ENCODE measurements around the gene MAN2B2. TPM values are rescaled to one million over a fixed set of nuclear protein-coding genes. Genes with fewer than 3 reads are reported as not detected.
A peak's percentile ranks its signal among the peaks of the same experiment; 100 is the strongest.

The MAN2B2 gene
- total and polyA plus RNA-seq, 9 of the 15 experiments (the other 6 are each of a cell fraction or from before 2014, with no cell fraction given), result 0.21 to 8.8 (median 3.7) TPM

- peak; percentile 74; the same call in 1 of the 2 replicates for TF ChIP-seq NR2C2 (CRISPR knock-in tag; IDR thresholded peaks at IDR 0.05)
- TF ChIP-seq NR2C2 (tag; IDR thresholded peaks at IDR 0.05), result peak; percentile 43; the same call in 1 of the 2 replicates
- peak; percentile 47; the same call in 1 of the 2 replicates for TF ChIP-seq SMARCE1 (IDR thresholded peaks at IDR 0.05)
- TF ChIP-seq FOXK2 (conservative IDR thresholded peaks at IDR 0.05 in 1 of 2, IDR thresholded peaks at IDR 0.05 in 1 of 2; ENCODE audit: low read depth in 2 of 2), result peak; percentile 61 to 76; a peak in 3 of 4 replicates
- no peak for TF ChIP-seq ZNF324 (CRISPR knock-in tag; IDR thresholded peaks at IDR 0.05)
- no peak for TF ChIP-seq MCM7 (IDR thresholded peaks at IDR 0.05)
- TF ChIP-seq, protein P1, sequence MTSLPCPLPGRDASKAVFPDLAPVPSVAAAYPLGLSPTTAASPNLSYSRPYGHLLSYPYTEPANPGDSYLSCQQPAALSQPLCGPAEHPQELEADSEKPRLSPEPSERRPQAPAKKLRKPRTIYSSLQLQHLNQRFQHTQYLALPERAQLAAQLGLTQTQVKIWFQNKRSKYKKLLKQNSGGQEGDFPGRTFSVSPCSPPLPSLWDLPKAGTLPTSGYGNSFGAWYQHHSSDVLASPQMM (CRISPR knock-in tag; IDR thresholded peaks at IDR 0.05), result no peak
- peak; percentile 46; the same call in 1 of the 2 replicates for TF ChIP-seq ESRRA (IDR thresholded peaks at IDR 0.05; ENCODE audit: borderline replicate concordance, low read depth)
- peak; percentile 86; the same call in 1 of the 2 replicates for TF ChIP-seq PHF8 (IDR thresholded peaks at IDR 0.05; ENCODE audit: borderline replicate concordance, low read length)
- TF ChIP-seq HNRNPL (IDR thresholded peaks at IDR 0.05; ENCODE audit: low read depth, low read length), result no peak
- TF ChIP-seq GTF2F1 (IDR thresholded peaks at IDR 0.05; ENCODE audit: low read depth, low read length), result 0 out of 2 replicates have a peak, but pooled peaks have one; percentile 66
- peak in 1 of 2 experiments; percentile 12; a peak in 1 of 4 replicates for TF ChIP-seq KDM4B (IDR thresholded peaks at IDR 0.05; ENCODE audit: borderline replicate concordance in 2 of 2, low read depth in 1 of 2)
- TF ChIP-seq HDAC3 (IDR thresholded peaks at IDR 0.05; ENCODE audit: borderline replicate concordance, partially characterized antibody), result no peak
- TF ChIP-seq ZBTB17 (CRISPR knock-in tag; IDR thresholded peaks at IDR 0.05), result no peak
- TF ChIP-seq TAF1 (IDR thresholded peaks at IDR 0.05; ENCODE audit: control insufficient read depth, extremely low read depth, insufficient read depth, low read length, severe bottlenecking), result peak; percentile 98
- TF ChIP-seq OTX1 (CRISPR knock-in tag; IDR thresholded peaks at IDR 0.05), result no peak
- TF ChIP-seq PYGO2 (tag; IDR thresholded peaks at IDR 0.05), result no peak
- TF ChIP-seq CGGBP1 (CRISPR knock-in tag; IDR thresholded peaks at IDR 0.05), result no peak
- TF ChIP-seq ZNF24 (IDR thresholded peaks at IDR 0.05), result 0 out of 2 replicates have a peak, but pooled peaks have one; percentile 26
- TF ChIP-seq CLOCK (CRISPR knock-in tag; IDR thresholded peaks at IDR 0.05; ENCODE audit: borderline replicate concordance), result no peak
- TF ChIP-seq, protein P2, sequence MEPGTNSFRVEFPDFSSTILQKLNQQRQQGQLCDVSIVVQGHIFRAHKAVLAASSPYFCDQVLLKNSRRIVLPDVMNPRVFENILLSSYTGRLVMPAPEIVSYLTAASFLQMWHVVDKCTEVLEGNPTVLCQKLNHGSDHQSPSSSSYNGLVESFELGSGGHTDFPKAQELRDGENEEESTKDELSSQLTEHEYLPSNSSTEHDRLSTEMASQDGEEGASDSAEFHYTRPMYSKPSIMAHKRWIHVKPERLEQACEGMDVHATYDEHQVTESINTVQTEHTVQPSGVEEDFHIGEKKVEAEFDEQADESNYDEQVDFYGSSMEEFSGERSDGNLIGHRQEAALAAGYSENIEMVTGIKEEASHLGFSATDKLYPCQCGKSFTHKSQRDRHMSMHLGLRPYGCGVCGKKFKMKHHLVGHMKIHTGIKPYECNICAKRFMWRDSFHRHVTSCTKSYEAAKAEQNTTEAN (CRISPR knock-in tag; IDR thresholded peaks at IDR 0.05), result no peak
- peak; percentile 96 to 97 for TF ChIP-seq NRF1 (conservative IDR thresholded peaks at IDR 0.05 in 1 of 2, IDR thresholded peaks at IDR 0.05 in 1 of 2)
- TF ChIP-seq NCOA6 (IDR thresholded peaks at IDR 0.05), result peak; percentile 96
Observed at GRCh38 chr4:6640292-6641163, 65.5 kb downstream of the MAN2B2 start, which contains the start of gene MRFAP1 (continued).

Measured in K562 (cell line).